ENCODE measurements around the gene PHYH.
"Not testable (repeated sequence)": the region's sequence is repeated elsewhere in the genome, so short reads cannot be mapped to it uniquely, and the experiment has no call there.

Gene PHYH

GRCh38 chr10:13330980-13331379 is 31.1 kb upstream of the PHYH start:
- not testable (repeated sequence) for H3K9me3 Mint-ChIP-seq; H3K27ac Mint-ChIP-seq; H3K4me1 Mint-ChIP-seq (ENCODE audit: low read depth); H3K27me3 Mint-ChIP-seq; H3K4me3 Mint-ChIP-seq
- H3K36me3 Mint-ChIP-seq (ENCODE audit: low read depth), result peaks cover 75% of the 10 kb centered on the region

- Mint-ChIP-seq H3K4me1 (ENCODE audit: low read depth) (no peaks in the 10 kb centered on the region), H3K36me3 (ENCODE audit: low read depth) (peaks cover 83% of the 10 kb centered on the region), H3K27ac (peak overlapping the region; percentile 3), H3K27me3 (no peaks in the 10 kb centered on the region), H3K4me3 (no peak overlapping the region), H3K9me3 (no peaks in the 10 kb centered on the region)
Observed at GRCh38 chr10:13329565-13329964, 29.7 kb upstream of the PHYH start.

DNA sequence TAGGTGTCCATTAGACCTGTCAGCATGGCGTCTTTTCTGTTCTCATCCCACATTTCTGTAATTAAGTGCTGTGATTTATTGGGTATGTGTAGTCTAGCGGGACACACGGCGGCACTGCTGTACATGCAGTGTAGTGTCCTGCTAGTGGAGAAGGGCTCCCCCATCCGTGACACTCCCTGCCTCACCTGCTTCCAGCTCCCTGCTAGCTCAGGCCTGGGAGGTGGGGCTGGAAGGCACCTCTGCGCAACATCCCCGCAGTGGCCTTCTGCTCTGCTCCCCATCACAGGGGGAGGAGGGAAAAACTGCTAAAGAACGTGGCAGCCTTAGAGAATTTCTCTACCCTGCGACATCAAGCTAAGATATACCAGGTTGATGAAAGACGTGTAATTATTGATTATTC is 28.7 kb upstream of the PHYH start:
- Mint-ChIP-seq H3K27ac (no peak overlapping the region), H3K4me1 (ENCODE audit: low read depth) (no peaks in the 10 kb centered on the region), H3K4me3 (no peak overlapping the region), H3K27me3 (no peaks in the 10 kb centered on the region), H3K9me3 (no peaks in the 10 kb centered on the region), H3K36me3 (ENCODE audit: low read depth) (peaks cover 84% of the 10 kb centered on the region)

GRCh38 chr10:13328126-13328525 is 28.3 kb upstream of the PHYH start:
- H3K27ac Mint-ChIP-seq, result no peak overlapping the region
- no peak overlapping the region for H3K4me3 Mint-ChIP-seq
- no peaks in the 10 kb centered on the region for H3K9me3 Mint-ChIP-seq
- peaks cover 81% of the 10 kb centered on the region for H3K36me3 Mint-ChIP-seq (ENCODE audit: low read depth)
- no peaks in the 10 kb centered on the region for H3K27me3 Mint-ChIP-seq
- H3K4me1 Mint-ChIP-seq (ENCODE audit: low read depth), result no peaks in the 10 kb centered on the region

DNA sequence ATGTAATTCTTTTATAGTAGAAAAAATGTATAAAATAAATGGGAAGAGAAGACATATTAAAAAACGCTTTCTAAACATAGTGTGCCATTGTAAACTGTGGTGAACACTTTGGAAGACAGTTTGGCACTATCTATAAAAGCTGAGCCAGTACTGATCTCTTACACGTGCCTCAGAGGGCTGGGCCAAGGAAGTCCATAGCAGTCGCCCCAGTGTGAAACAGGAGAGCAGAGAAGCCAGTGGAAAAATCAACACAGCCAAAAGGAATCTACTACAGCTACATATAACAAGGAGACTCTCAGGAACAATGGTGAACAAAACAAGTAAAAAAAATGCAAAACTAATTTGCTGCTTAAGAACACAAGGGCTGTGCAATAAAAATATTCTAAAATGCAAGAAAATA is 27.7 kb upstream of the PHYH start:
- H3K9me3 Mint-ChIP-seq, result no peaks in the 10 kb centered on the region
- no peak overlapping the region for H3K27ac Mint-ChIP-seq
- H3K4me1 Mint-ChIP-seq (ENCODE audit: low read depth), result no peaks in the 10 kb centered on the region
- H3K27me3 Mint-ChIP-seq, result no peaks in the 10 kb centered on the region
- peaks cover 85% of the 10 kb centered on the region for H3K36me3 Mint-ChIP-seq (ENCODE audit: low read depth)
- no peak overlapping the region for H3K4me3 Mint-ChIP-seq

GRCh38 chr10:13322615-13323148 is 22.8 kb upstream of the PHYH start:
- H3K36me3 Mint-ChIP-seq (ENCODE audit: low read depth), result peaks cover 66% of the 10 kb centered on the region
- no peaks in the 10 kb centered on the region for H3K4me1 Mint-ChIP-seq (ENCODE audit: low read depth)
- no peak overlapping the region for H3K4me3 Mint-ChIP-seq
- H3K27ac Mint-ChIP-seq, result no peak overlapping the region
- H3K9me3 Mint-ChIP-seq, result no peaks in the 10 kb centered on the region
- H3K27me3 Mint-ChIP-seq, result no peaks in the 10 kb centered on the region

- peaks cover 59% of the 10 kb centered on the region for H3K36me3 Mint-ChIP-seq (ENCODE audit: low read depth)
- H3K4me1 Mint-ChIP-seq (ENCODE audit: low read depth), result no peaks in the 10 kb centered on the region
- H3K27me3 Mint-ChIP-seq, result no peaks in the 10 kb centered on the region
- no peaks in the 10 kb centered on the region for H3K9me3 Mint-ChIP-seq
- H3K4me3 Mint-ChIP-seq, result no peak overlapping the region
- no peak overlapping the region for H3K27ac Mint-ChIP-seq
Observed at GRCh38 chr10:13321576-13321975, 21.7 kb upstream of the PHYH start.

DNA sequence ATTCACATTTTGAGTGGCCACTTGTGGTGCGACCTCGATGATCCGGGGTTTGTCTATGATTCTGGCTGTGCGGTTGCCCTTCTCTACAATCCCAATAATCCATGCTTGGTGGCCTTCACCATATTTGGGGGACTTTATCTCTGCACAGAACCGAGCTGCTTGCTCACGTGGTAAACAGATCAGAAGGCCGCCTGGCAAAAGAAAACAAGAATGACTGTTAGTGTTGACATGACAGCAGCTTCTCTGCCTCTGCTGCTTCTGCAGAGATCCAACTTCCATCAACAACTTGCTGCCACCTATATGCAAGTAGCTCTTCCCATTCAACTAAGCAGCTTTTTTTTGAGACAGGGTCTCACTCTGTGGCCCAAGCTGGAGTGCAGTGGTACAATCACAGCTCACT is 19.3 kb upstream of the PHYH start:
- peaks cover 36% of the 10 kb centered on the region for H3K36me3 Mint-ChIP-seq (ENCODE audit: low read depth)
- no peak overlapping the region for H3K4me3 Mint-ChIP-seq
- H3K9me3 Mint-ChIP-seq, result no peaks in the 10 kb centered on the region
- H3K27me3 Mint-ChIP-seq, result no peaks in the 10 kb centered on the region
- no peak overlapping the region for H3K27ac Mint-ChIP-seq
- H3K4me1 Mint-ChIP-seq (ENCODE audit: low read depth), result no peaks in the 10 kb centered on the region

DNA sequence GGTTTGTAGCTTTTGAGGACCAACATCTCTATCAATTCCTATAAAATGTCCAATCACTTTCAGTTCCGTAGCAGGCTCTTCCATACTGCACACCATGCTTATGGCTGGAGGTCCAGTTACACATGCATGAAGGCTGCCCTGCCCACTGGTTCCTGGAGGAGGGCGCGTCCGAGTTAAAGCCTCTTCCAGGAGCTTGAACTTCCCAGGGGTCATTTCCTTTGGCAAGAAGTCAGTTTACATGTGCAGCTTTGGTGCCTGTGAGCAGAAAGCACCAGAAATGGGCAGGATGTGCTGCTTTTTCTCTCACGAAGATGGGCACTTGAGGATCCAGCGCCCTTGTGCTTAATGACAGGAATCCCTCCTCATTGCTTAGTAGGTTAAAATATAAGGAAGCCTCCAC is 17.6 kb upstream of the PHYH start:
- Mint-ChIP-seq H3K27ac (no peak overlapping the region), H3K4me1 (ENCODE audit: low read depth) (no peaks in the 10 kb centered on the region), H3K4me3 (no peak overlapping the region), H3K36me3 (ENCODE audit: low read depth) (peaks cover 26% of the 10 kb centered on the region), H3K9me3 (no peaks in the 10 kb centered on the region), H3K27me3 (no peaks in the 10 kb centered on the region)

GRCh38 chr10:13316635-13317311 is 16.9 kb upstream of the PHYH start:
- H3K36me3 Mint-ChIP-seq (ENCODE audit: low read depth), result peaks cover 19% of the 10 kb centered on the region
- no peak overlapping the region for H3K27ac Mint-ChIP-seq
- no peak overlapping the region for H3K4me3 Mint-ChIP-seq

GRCh38 chr10:13315361-13315760 is 15.5 kb upstream of the PHYH start:
- H3K27ac Mint-ChIP-seq, result no peak overlapping the region
- H3K4me1 Mint-ChIP-seq (ENCODE audit: low read depth), result no peaks in the 10 kb centered on the region
- peaks cover 13% of the 10 kb centered on the region for H3K36me3 Mint-ChIP-seq (ENCODE audit: low read depth)
- H3K27me3 Mint-ChIP-seq, result no peaks in the 10 kb centered on the region
- no peak overlapping the region for H3K4me3 Mint-ChIP-seq
- no peaks in the 10 kb centered on the region for H3K9me3 Mint-ChIP-seq

More at GRCh38 chr10:13316635-13317311, 16.9 kb upstream of the PHYH start:
- no peaks in the 10 kb centered on the region for H3K27me3 Mint-ChIP-seq
- no peaks in the 10 kb centered on the region for H3K9me3 Mint-ChIP-seq
- H3K4me1 Mint-ChIP-seq (ENCODE audit: low read depth), result no peaks in the 10 kb centered on the region

DNA sequence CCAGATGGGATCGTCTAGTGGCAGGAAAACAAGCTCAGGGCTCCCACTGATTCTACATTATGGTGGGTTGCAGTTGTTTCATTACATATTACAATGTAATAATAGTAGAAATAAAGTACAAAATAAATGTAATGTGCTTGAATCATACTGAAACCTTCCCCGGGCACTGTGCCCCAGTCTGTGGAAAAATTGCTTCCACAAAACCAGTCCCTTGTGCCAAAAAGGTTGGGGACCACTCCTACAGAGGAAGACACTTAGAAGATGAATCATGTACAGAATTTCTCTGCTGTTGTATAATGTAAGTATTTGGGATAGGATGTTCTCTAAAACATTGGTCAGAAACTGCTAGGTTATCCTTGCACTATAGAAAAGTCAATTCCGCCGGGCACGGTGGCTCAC is 11.3 kb upstream of the PHYH start:
- H3K36me3 Mint-ChIP-seq (ENCODE audit: low read depth), result no peaks in the 10 kb centered on the region
- H3K4me1 Mint-ChIP-seq (ENCODE audit: low read depth), result no peaks in the 10 kb centered on the region
- no peak overlapping the region for H3K4me3 Mint-ChIP-seq
- H3K27me3 Mint-ChIP-seq, result no peaks in the 10 kb centered on the region
- H3K27ac Mint-ChIP-seq, result no peak overlapping the region
- H3K9me3 Mint-ChIP-seq, result no peaks in the 10 kb centered on the region

DNA sequence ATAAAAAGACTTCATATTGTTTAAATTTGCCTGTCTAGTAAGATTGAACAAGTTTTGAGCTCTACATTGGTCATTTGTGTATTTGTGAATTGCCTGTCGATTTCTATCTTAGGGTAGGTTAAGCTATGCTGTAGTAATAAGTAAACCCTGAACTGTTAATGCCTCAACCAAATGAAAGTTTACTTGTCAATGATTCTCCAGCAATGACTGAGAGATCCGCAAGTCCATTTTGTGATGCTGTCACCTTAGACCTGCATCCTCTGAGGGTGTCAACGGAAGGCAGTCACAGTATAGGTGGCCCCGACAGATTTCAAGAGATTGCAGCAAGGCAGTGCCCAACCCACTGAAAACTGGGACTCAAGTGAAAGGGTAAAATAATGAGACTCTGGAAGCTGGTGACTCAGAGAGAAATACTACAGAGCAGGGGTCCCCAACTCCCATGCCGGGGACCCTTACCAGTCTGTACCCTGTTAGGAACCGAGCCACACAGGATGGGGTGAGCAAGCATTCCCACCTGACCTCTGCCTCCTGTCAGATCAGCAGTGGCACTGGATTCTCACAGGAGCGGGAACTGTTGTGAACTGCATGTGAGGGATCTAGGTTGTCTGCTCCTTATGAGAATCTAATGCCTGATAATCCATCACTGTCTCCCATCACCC is 10.8 kb upstream of the PHYH start:
- H3K36me3 Mint-ChIP-seq (ENCODE audit: low read depth), result no peaks in the 10 kb centered on the region
- no peaks in the 10 kb centered on the region for H3K9me3 Mint-ChIP-seq
- no peaks in the 10 kb centered on the region for H3K4me1 Mint-ChIP-seq (ENCODE audit: low read depth)
- H3K4me3 Mint-ChIP-seq, result no peak overlapping the region
- no peaks in the 10 kb centered on the region for H3K27me3 Mint-ChIP-seq
- no peak overlapping the region for H3K27ac Mint-ChIP-seq

GRCh38 chr10:13309792-13310191 is 9.9 kb upstream of the PHYH start:
- Mint-ChIP-seq H3K27ac (no peak overlapping the region), H3K4me3 (no peak overlapping the region), H3K36me3 (ENCODE audit: low read depth) (no peaks in the 10 kb centered on the region), H3K27me3 (no peaks in the 10 kb centered on the region), H3K4me1 (ENCODE audit: low read depth) (no peaks in the 10 kb centered on the region), H3K9me3 (no peaks in the 10 kb centered on the region)

GRCh38 chr10:13308096-13308495 is 8.2 kb upstream of the PHYH start:
- no peak overlapping the region for H3K4me3 Mint-ChIP-seq
- H3K9me3 Mint-ChIP-seq, result no peaks in the 10 kb centered on the region
- no peaks in the 10 kb centered on the region for H3K4me1 Mint-ChIP-seq (ENCODE audit: low read depth)
- H3K27me3 Mint-ChIP-seq, result no peaks in the 10 kb centered on the region
- H3K27ac Mint-ChIP-seq, result no peak overlapping the region
- no peaks in the 10 kb centered on the region for H3K36me3 Mint-ChIP-seq (ENCODE audit: low read depth)

- Mint-ChIP-seq H3K4me1 (ENCODE audit: low read depth) (peaks cover 15% of the 10 kb centered on the region), H3K4me3 (no peak overlapping the region), H3K27ac (no peak overlapping the region), H3K36me3 (ENCODE audit: low read depth) (peaks cover 3% of the 10 kb centered on the region), H3K27me3 (no peaks in the 10 kb centered on the region), H3K9me3 (no peaks in the 10 kb centered on the region)
Observed at GRCh38 chr10:13306103-13306502, 6.2 kb upstream of the PHYH start.
